Measurements from ENCODE around the gene MYO15A.
A peak's percentile ranks its signal among the peaks of the same experiment; 100 is the strongest.

The MYO15A gene

DNA sequence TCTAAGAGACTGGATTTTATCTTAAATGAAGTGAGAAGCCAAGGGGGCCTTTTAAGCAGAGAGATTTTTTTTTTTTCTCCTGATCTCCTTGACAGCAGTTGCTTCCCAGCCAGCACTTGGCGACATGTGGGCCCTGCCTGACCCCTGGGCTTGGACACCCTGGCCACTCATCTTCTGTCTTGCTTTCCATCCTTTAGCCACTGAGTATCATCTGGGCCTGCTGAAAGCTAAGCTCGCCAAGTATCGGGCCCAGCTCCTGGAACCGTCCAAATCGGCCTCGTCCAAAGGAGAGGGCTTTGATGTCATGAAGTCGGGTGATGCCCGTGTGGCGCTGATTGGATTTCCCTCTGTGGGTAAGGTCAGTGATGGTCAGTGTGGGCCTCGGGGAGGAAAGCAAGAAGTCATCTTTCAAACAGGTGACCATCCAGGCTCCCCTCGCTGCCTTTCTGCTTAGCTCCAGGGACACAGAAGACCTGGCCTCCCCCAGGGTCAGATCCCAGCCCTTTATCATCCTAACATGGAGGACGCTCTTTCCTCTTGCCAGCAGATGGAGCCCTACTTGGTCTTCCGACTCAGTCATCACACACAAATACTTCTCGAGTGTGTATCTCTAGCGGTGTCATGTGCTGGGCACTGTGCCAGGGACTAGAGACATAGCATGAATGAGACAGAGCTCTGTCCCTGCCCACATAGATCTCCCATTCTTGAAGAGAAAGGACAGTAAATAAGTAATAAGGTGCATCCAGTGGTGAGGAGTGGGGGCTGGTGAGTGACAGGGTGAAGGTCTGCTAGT, 14.7 kb upstream of the MYO15A start:
- no peak overlapping the region for H3K27ac ChIP-seq
- intact Hi-C loops (cut with DNase I; ENCODE audit: low total_unique reads): no loop called here
- H3K4me1 ChIP-seq: peaks cover 0 to 11% (median 6%) of the 10 kb centered on the region in 4 donors
- H3K36me3 ChIP-seq: peaks cover 21 to 54% (median 52%) of the 10 kb centered on the region in 3 donors
- no peaks in the 10 kb centered on the region for H3K9me3 ChIP-seq
- H3K27me3 ChIP-seq: no peaks in the 10 kb centered on the region
- TF ChIP-seq, protein P1, sequence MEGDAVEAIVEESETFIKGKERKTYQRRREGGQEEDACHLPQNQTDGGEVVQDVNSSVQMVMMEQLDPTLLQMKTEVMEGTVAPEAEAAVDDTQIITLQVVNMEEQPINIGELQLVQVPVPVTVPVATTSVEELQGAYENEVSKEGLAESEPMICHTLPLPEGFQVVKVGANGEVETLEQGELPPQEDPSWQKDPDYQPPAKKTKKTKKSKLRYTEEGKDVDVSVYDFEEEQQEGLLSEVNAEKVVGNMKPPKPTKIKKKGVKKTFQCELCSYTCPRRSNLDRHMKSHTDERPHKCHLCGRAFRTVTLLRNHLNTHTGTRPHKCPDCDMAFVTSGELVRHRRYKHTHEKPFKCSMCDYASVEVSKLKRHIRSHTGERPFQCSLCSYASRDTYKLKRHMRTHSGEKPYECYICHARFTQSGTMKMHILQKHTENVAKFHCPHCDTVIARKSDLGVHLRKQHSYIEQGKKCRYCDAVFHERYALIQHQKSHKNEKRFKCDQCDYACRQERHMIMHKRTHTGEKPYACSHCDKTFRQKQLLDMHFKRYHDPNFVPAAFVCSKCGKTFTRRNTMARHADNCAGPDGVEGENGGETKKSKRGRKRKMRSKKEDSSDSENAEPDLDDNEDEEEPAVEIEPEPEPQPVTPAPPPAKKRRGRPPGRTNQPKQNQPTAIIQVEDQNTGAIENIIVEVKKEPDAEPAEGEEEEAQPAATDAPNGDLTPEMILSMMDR (IDR thresholded peaks at IDR 0.05): no peak
- peak in 1 of 2 donors; percentile 40 for DNase-seq
- no peak overlapping the region for H3K4me3 ChIP-seq

DNA sequence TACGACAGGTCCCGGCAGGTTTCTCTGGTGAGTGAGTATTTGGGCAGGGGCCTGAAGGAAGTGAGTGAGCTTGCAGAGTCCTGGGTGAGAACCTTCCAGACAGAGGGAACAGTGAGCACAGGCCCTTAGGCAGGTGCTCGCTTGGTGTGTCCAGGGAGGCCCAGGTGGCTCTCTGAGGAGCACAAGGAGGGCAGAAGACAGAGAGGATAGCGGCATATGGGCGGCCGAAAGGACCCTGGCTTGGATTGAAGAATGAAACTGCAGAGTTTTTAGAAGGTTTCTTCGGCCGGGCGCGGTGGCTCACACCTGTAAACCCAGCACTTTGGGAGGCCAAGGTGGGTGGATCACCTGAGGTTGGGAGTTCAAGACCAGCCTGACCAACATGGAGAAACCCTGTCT, 14.1 kb upstream of the MYO15A start:
- TF ChIP-seq, protein P1 (IDR thresholded peaks at IDR 0.05): no peak
- Histone ChIP-seq H3K27ac (no peak overlapping the region), H3K4me3 (no peak overlapping the region), H3K4me1 (peaks cover 0 to 5% (median under 1%) of the 10 kb centered on the region in 4 donors), H3K9me3 (no peaks in the 10 kb centered on the region), H3K36me3 (peaks cover 26 to 60% (median 58%) of the 10 kb centered on the region in 3 donors), H3K27me3 (no peaks in the 10 kb centered on the region)
- intact Hi-C loops (cut with DNase I; ENCODE audit: low total_unique reads): no loop called here
- DNase-seq: no peak

DNA sequence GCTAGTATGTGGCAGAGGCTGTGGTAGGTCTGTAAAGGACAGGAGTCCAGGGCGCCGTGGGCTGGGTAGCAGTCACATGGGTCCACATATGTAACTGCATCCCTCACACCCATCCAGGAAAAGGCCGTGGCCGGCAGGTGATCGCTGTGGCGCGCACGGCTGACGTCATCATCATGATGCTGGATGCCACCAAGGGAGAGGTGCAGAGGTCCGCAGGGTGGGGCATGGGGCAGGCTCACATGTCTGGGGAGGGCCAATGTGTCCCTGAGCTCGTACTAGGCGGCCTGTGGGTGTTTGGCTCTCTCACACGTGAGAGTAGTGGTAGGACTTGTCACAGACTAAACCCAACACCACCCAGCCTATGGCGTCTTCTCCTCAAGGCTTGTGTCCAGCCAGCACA, 9.0 kb upstream of the MYO15A start:
- Histone ChIP-seq H3K4me3 (no peak overlapping the region), H3K36me3 (peaks cover 53 to 97% (median 89%) of the 10 kb centered on the region in 3 donors), H3K9me3 (no peaks in the 10 kb centered on the region), H3K27me3 (no peaks in the 10 kb centered on the region), H3K4me1 (no peaks in the 10 kb centered on the region), H3K27ac (no peak overlapping the region)
- intact Hi-C loops (cut with DNase I; ENCODE audit: low total_unique reads): no loop called here
- TF ChIP-seq, protein P1 (IDR thresholded peaks at IDR 0.05): no peak
- no peak for DNase-seq

DNA sequence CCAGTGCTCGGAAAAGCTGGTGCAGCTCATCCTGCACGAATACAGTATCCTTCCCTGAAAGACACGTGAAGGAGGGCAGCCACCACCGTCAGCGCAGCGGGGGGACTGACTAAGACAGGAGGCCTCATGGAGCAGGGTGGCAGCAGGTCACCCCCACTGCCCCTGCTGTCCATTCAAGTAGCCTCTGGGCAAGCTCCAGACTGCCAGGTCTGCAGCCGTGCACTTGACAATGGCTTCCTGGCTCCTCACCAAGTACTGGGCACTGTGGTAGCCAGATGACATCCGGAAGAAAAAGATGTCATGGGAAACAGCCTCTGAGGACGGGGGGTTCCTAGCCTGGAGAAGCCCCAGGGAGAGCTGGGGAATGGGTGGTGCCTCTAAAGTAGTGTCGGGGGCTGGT, 7.9 kb upstream of the MYO15A start:
- H3K9me3 ChIP-seq: no peaks in the 10 kb centered on the region
- peaks cover 55 to 98% (median 89%) of the 10 kb centered on the region in 3 donors for H3K36me3 ChIP-seq
- intact Hi-C loops (cut with DNase I; ENCODE audit: low total_unique reads): no loop called here
- H3K4me1 ChIP-seq: no peaks in the 10 kb centered on the region
- no peaks in the 10 kb centered on the region for H3K27me3 ChIP-seq
- no peak overlapping the region for H3K27ac ChIP-seq
- TF ChIP-seq, protein P1 (IDR thresholded peaks at IDR 0.05): no peak
- no peak overlapping the region for H3K4me3 ChIP-seq
- DNase-seq: no peak

DNA sequence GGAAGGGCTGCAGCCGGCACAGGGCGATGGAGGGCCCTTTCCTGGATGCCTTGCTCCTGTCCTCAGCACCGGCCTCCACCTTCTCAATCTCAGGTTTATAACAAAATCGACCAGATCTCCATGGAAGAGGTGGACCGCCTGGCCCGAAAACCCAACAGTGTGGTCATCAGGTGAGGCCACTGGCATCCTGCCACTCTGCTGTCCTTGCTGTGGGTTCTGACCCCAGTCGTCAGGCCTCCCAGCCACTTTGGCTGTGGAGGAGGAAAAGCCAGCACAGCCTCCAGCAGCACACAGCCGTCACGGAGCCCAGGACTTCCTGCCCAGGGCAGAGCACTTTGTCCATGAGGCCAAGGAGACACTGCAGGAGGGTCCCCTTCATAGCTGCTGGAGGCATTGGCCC, 6.7 kb upstream of the MYO15A start:
- TF ChIP-seq, protein P1 (IDR thresholded peaks at IDR 0.05): no peak
- Histone ChIP-seq H3K4me1 (no peaks in the 10 kb centered on the region), H3K27me3 (no peaks in the 10 kb centered on the region), H3K27ac (no peak overlapping the region), H3K36me3 (peaks cover 53 to 98% (median 87%) of the 10 kb centered on the region in 3 donors), H3K4me3 (no peak overlapping the region), H3K9me3 (no peaks in the 10 kb centered on the region)
- no peak for DNase-seq
- intact Hi-C loops (cut with DNase I; ENCODE audit: low total_unique reads): no loop called here
